ENCODE measurements around the gene SRXN1.

SRXN1 gene

DNA sequence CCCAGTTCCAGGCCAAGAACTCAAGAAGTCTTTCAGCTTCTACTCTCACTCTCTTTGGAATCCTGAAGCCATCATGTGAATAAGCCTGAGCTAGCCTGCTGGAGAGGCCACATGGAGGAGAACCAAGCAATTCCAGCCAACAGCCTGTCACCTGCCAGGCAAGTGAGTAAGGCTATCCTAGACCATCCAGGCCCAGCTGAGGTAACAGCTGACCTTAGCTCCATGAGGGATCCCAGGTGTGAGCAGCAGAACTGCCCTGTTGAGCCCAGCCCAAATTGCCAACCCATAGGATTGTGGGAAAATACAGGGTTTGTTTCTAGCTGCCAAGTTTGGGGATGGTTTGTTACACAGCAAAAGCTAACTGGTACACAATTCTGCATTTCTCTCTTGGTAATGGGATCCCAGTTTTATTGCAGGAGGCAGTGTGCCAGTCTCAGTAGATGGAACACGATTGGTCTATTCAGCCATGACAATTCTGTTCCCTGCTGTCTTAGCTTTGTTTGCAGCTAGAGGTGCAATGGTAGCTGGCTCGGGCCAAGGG is 5.5 kb downstream of the SRXN1 start:
- H3K4me1 ChIP-seq (ENCODE audit: control insufficient read depth, insufficient read depth, low read length): no peaks in the 10 kb centered on the region
- TF ChIP-seq, protein P1, sequence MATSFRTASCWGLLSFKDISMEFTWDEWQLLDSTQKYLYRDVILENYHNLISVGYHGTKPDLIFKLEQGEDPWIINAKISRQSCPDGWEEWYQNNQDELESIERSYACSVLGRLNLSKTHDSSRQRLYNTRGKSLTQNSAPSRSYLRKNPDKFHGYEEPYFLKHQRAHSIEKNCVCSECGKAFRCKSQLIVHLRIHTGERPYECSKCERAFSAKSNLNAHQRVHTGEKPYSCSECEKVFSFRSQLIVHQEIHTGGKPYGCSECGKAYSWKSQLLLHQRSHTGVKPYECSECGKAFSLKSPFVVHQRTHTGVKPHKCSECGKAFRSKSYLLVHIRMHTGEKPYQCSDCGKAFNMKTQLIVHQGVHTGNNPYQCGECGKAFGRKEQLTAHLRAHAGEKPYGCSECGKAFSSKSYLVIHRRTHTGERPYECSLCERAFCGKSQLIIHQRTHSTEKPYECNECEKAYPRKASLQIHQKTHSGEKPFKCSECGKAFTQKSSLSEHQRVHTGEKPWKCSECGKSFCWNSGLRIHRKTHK (tag by site-specific recombination; IDR thresholded peaks at IDR 0.05): no peak
- TF ChIP-seq RBAK (tag by site-specific recombination; IDR thresholded peaks at IDR 0.05): peak; percentile 98
- TF ChIP-seq SETDB1 (IDR thresholded peaks at IDR 0.05; ENCODE audit: insufficient read length, low read length): peak; percentile 55
- ChIA-PET CTCF (interaction anchor here (0.6 to 4.1 kb wide), 11 partner anchors 20 to 293 kb away, joined by 3 to 130 read pairs (median 4); no protein-coding TSS in a partner anchor), POLR2A (no interaction called here)
- H3K4me3 ChIP-seq (ENCODE audit: low read depth, low read length): no peak overlapping the region
- no peaks in the 10 kb centered on the region for H3K9me3 ChIP-seq (ENCODE audit: control insufficient read depth, insufficient read depth, low read depth, low read length)
- peaks cover 5 to 45% of the 10 kb centered on the region in 2 experiments; a peak in 2 of 3 replicates for H3K36me3 ChIP-seq (ENCODE audit: control insufficient read depth in 2 of 2, insufficient read depth in 1 of 2, low read length in 2 of 2)
- no peak overlapping the region for H3K27ac ChIP-seq (ENCODE audit: extremely low read depth, low read depth, low read length)

DNA sequence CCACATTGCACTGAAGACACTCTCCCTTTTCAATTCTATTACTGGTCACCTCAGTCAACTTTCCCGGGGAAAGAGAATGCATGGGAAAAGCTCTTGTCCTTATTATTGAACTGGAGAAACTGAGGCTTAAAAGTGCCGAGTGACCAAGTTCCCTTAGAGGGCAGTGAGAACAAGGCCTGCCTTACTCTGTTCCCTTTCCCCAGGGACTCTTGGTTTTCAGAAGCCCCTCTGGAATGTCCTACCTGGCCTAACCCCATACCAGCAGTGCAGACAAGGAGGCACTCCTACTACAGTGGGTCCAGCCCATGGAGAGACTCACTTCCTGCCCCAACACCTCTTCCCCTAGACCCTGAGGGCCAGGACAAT is 6.1 kb downstream of the SRXN1 start:
- CTCF ChIA-PET: interaction anchor here (0.7 to 4.1 kb wide), 16 partner anchors 11 to 327 kb away, joined by 3 to 130 read pairs (median 12); no protein-coding TSS in a partner anchor
- no peak overlapping the region for H3K27ac ChIP-seq (ENCODE audit: extremely low read depth, low read depth, low read length)
- no peaks in the 10 kb centered on the region for H3K9me3 ChIP-seq (ENCODE audit: control insufficient read depth, insufficient read depth, low read depth, low read length)
- no peak for TF ChIP-seq SP7 (tag by site-specific recombination; IDR thresholded peaks at IDR 0.05)
- peak; percentile 65; the same call in 1 of the 2 replicates for TF ChIP-seq PRDM1 (tag by site-specific recombination; IDR thresholded peaks at IDR 0.05)
- POLR2A ChIA-PET: no interaction called here
- no peak overlapping the region for H3K4me3 ChIP-seq (ENCODE audit: low read depth, low read length)
- peaks cover 5 to 45% of the 10 kb centered on the region in 2 experiments; a peak in 2 of 3 replicates for H3K36me3 ChIP-seq (ENCODE audit: control insufficient read depth in 2 of 2, insufficient read depth in 1 of 2, low read length in 2 of 2)
- no peaks in the 10 kb centered on the region for H3K4me1 ChIP-seq (ENCODE audit: control insufficient read depth, insufficient read depth, low read length)

DNA sequence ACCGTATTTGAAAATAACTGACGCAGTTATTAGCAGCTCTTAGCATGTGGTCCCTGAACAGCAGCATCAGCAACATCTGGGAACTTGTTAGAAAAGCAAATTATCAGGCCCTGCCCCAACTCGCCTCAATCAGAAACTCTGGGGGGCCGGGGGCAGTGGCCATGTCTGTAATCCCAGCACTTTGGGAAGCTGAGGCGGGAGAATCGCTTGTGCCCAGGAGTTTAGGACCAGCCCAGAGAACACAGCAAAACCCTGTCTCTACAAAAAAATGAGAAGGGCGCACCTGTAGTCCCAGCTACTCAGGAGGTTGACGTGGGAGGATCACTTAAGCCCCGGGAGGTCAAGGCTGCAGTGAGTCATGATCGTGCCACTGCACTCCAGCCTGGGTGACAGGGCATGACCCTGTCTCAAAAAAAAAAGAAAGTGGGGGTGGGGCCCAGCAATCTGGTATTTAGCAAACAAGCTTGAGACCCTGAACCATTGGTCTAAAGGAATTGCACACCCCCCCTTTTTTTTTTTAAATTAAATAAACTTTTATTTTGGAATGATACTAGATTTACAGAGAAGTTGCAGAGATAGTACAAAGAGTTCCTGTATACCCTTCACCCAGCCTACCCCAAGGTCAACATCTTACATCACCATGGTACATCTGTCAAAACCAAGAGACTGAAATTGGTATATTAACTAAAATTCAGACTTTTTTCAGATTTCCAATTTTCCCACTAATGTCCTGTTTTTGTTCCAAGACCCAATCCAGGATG is 6.7 kb downstream of the SRXN1 start:
- H3K36me3 ChIP-seq (ENCODE audit: control insufficient read depth in 2 of 2, insufficient read depth in 1 of 2, low read length in 2 of 2): peaks cover 5 to 45% of the 10 kb centered on the region in 2 experiments; a peak in 2 of 3 replicates
- TF ChIP-seq ZNF785 (tag by site-specific recombination; IDR thresholded peaks at IDR 0.05) (no peak), GLIS1 (tag by site-specific recombination; IDR thresholded peaks at IDR 0.05) (peak; percentile 97), ZFP41 (tag by site-specific recombination; IDR thresholded peaks at IDR 0.05; ENCODE audit: borderline replicate concordance) (no peak), ZNF529 (tag by site-specific recombination; IDR thresholded peaks at IDR 0.05; ENCODE audit: insufficient replicate concordance) (peak; percentile 98), SP3 (tag by site-specific recombination; IDR thresholded peaks at IDR 0.05) (no peak), BCL11A (tag by site-specific recombination; IDR thresholded peaks at IDR 0.05; ENCODE audit: low read depth) (peak; percentile 38; the same call in 1 of the 2 replicates), OSR2 (tag by site-specific recombination; IDR thresholded peaks at IDR 0.05) (peak; percentile 22; the same call in 1 of the 2 replicates), MZF1 (tag by site-specific recombination; IDR thresholded peaks at IDR 0.05; ENCODE audit: borderline replicate concordance) (no peak)
- TF ChIP-seq, protein P2, sequence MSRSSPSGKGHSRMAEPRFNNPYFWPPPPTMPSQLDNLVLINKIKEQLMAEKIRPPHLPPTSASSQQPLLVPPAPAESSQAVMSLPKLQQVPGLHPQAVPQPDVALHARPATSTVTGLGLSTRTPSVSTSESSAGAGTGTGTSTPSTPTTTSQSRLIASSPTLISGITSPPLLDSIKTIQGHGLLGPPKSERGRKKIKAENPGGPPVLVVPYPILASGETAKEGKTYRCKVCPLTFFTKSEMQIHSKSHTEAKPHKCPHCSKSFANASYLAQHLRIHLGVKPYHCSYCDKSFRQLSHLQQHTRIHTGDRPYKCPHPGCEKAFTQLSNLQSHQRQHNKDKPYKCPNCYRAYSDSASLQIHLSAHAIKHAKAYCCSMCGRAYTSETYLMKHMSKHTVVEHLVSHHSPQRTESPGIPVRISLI (tag by site-specific recombination; IDR thresholded peaks at IDR 0.05): 0 out of 2 replicates have a peak, but pooled peaks have one; percentile 22
- TF ChIP-seq, protein P3, sequence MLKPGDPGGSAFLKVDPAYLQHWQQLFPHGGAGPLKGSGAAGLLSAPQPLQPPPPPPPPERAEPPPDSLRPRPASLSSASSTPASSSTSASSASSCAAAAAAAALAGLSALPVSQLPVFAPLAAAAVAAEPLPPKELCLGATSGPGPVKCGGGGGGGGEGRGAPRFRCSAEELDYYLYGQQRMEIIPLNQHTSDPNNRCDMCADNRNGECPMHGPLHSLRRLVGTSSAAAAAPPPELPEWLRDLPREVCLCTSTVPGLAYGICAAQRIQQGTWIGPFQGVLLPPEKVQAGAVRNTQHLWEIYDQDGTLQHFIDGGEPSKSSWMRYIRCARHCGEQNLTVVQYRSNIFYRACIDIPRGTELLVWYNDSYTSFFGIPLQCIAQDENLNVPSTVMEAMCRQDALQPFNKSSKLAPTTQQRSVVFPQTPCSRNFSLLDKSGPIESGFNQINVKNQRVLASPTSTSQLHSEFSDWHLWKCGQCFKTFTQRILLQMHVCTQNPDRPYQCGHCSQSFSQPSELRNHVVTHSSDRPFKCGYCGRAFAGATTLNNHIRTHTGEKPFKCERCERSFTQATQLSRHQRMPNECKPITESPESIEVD (tag by site-specific recombination; IDR thresholded peaks at IDR 0.05): no peak
- TF ChIP-seq, protein P4, sequence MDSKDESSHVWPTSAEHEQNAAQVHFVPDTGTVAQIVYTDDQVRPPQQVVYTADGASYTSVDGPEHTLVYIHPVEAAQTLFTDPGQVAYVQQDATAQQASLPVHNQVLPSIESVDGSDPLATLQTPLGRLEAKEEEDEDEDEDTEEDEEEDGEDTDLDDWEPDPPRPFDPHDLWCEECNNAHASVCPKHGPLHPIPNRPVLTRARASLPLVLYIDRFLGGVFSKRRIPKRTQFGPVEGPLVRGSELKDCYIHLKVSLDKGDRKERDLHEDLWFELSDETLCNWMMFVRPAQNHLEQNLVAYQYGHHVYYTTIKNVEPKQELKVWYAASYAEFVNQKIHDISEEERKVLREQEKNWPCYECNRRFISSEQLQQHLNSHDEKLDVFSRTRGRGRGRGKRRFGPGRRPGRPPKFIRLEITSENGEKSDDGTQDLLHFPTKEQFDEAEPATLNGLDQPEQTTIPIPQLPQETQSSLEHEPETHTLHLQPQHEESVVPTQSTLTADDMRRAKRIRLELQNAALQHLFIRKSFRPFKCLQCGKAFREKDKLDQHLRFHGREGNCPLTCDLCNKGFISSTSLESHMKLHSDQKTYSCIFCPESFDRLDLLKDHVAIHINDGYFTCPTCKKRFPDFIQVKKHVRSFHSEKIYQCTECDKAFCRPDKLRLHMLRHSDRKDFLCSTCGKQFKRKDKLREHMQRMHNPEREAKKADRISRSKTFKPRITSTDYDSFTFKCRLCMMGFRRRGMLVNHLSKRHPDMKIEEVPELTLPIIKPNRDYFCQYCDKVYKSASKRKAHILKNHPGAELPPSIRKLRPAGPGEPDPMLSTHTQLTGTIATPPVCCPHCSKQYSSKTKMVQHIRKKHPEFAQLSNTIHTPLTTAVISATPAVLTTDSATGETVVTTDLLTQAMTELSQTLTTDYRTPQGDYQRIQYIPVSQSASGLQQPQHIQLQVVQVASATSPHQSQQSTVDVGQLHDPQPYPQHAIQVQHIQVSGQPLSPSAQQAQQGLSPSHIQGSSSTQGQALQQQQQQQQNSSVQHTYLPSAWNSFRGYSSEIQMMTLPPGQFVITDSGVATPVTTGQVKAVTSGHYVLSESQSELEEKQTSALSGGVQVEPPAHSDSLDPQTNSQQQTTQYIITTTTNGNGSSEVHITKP (tag by site-specific recombination; IDR thresholded peaks at IDR 0.05): no peak
- TF ChIP-seq, protein P5, sequence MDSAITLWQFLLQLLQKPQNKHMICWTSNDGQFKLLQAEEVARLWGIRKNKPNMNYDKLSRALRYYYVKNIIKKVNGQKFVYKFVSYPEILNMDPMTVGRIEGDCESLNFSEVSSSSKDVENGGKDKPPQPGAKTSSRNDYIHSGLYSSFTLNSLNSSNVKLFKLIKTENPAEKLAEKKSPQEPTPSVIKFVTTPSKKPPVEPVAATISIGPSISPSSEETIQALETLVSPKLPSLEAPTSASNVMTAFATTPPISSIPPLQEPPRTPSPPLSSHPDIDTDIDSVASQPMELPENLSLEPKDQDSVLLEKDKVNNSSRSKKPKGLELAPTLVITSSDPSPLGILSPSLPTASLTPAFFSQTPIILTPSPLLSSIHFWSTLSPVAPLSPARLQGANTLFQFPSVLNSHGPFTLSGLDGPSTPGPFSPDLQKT (IDR thresholded peaks at IDR 0.05; ENCODE audit: borderline replicate concordance, low read depth, low read length): no peak
- H3K4me1 ChIP-seq (ENCODE audit: control insufficient read depth, insufficient read depth, low read length): no peaks in the 10 kb centered on the region
- ChIA-PET POLR2A (interaction anchor here (1.1 to 1.4 kb wide), 2 partner anchors 45 to 102 kb away, joined by 3 to 6 read pairs; partner anchors contain the start of gene CSNK2A1), CTCF (interaction anchor here (0.6 to 4.1 kb wide), 52 partner anchors 8 to 529 kb away, joined by 3 to 130 read pairs (median 6); partner anchors contain the start of gene TCF15)
- no peak overlapping the region for H3K4me3 ChIP-seq (ENCODE audit: low read depth, low read length)
- no peaks in the 10 kb centered on the region for H3K9me3 ChIP-seq (ENCODE audit: control insufficient read depth, insufficient read depth, low read depth, low read length)
- no peak overlapping the region for H3K27ac ChIP-seq (ENCODE audit: extremely low read depth, low read depth, low read length)

Data from HEK293 (cell line).